ENCODE measurements around the gene SNED1.
A peak's percentile ranks its signal among the peaks of the same experiment; 100 is the strongest.

Gene SNED1

DNA sequence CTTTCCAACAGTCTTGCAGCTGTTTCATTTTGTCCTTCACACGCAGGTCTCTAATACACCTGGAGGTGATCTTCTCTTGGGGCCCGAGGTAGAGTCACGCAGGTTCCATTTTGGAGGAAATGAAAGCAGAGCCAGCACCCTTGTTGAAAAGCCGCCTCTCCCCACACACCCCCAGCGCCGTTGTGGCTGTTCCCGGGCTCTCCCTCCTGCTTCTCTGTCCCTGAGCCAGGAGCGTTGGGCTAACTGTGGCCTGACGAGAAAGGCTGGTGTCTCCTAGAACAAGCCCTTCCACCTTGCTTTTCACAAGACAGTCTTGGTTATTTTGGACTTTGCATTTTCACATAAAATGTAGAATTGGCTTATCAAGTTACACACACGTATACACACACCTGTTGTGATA is 16.3 kb downstream of the SNED1 start:
- H2AFZ ChIP-seq (ENCODE audit: low read length) = no peak overlapping the region
- H3K18ac ChIP-seq (ENCODE audit: low read length) = no peak overlapping the region
- no peaks in the 10 kb centered on the region for H3K27me3 ChIP-seq (ENCODE audit: control insufficient read depth in 3 of 3, insufficient read depth in 3 of 3, low read depth in 1 of 3, low read length in 3 of 3)
- H2BK15ac ChIP-seq (ENCODE audit: low read length) = no peak overlapping the region
- no peak overlapping the region for H3K9ac ChIP-seq (ENCODE audit: low read depth, low read length, poor library complexity)
- no CpG with 5 or more reads among the region's 10 CpGs for WGBS, 2 donors (ENCODE audit: extremely low coverage in 2 of 2, insufficient read length in 2 of 2, insufficient replicate concordance in 1 of 2)
- H3K36me3 ChIP-seq (replicated peaks in 1 of 2; ENCODE audit: control insufficient read depth in 2 of 2, insufficient read depth in 2 of 2, low read length in 2 of 2) = no peaks in the 10 kb centered on the region
- H2AK5ac ChIP-seq (ENCODE audit: low read depth, low read length) = no peak overlapping the region
- H3K4ac ChIP-seq (ENCODE audit: low read length) = no peak overlapping the region
- peaks cover 0 to 2% of the 10 kb centered on the region in 2 donors for H3K9me3 ChIP-seq (replicated peaks in 1 of 2; ENCODE audit: control insufficient read depth in 2 of 2, insufficient read depth in 1 of 2, low read depth in 1 of 2, low read length in 2 of 2)
- H4K8ac ChIP-seq (ENCODE audit: low read depth, low read length) = peak overlapping the region; percentile 6
- peaks cover 6 to 14% of the 10 kb centered on the region in 2 donors for H3K4me1 ChIP-seq (ENCODE audit: control insufficient read depth in 2 of 2, insufficient read depth in 1 of 2, low read depth in 1 of 2, low read length in 2 of 2)
- no peak overlapping the region for H3K23ac ChIP-seq (ENCODE audit: low read depth, low read length, poor library complexity)
- no peak overlapping the region for H2BK12ac ChIP-seq (ENCODE audit: low read length)
- no peak overlapping the region for H2BK5ac ChIP-seq (ENCODE audit: low read length)
- peaks cover 2% of the 10 kb centered on the region for H3K79me1 ChIP-seq (ENCODE audit: low read depth, low read length)
- no peak overlapping the region for H3K4me3 ChIP-seq (ENCODE audit: low read length in 2 of 2)
- H2BK120ac ChIP-seq (ENCODE audit: low read depth, low read length) = no peak overlapping the region
- no peak for DNase-seq (ENCODE audit: low spot score)
- H4K91ac ChIP-seq (ENCODE audit: low read depth, low read length, poor library complexity) = no peak overlapping the region
- H3K27ac ChIP-seq (replicated peaks; ENCODE audit: low read length) = no peak overlapping the region
- H3K14ac ChIP-seq (ENCODE audit: low read length) = no peak overlapping the region
- H3K4me2 ChIP-seq (ENCODE audit: insufficient read depth, low read length, poor library complexity, severe bottlenecking) = no peak overlapping the region

DNA sequence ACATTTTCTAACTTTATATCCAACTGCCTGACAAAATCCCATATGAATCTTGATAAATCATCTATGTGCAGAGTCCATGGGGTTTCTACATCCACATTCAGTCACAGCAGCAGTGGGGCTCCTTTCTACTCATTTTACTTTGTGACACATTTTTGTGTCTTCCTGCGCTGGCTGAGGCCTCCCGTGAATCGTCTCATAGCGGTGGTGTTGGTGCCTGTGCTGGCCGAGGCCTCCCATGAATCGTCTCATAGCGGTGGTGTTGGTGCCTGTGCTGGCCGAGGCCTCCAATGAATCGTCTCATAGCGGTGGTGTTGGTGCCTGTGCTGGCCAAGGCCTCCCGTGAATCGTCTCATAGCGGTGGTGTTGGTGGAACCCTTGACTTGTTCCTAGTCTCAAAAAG is 17.0 kb downstream of the SNED1 start:
- no peak overlapping the region for H3K9ac ChIP-seq (ENCODE audit: low read depth, low read length, poor library complexity)
- peaks cover 0 to 2% of the 10 kb centered on the region in 2 donors for H3K9me3 ChIP-seq (replicated peaks in 1 of 2; ENCODE audit: control insufficient read depth in 2 of 2, insufficient read depth in 1 of 2, low read depth in 1 of 2, low read length in 2 of 2)

GRCh38 chr2:241017228-241017940 is 19.0 kb downstream of the SNED1 start:
- Histone ChIP-seq H2AFZ (ENCODE audit: low read length) (no peak overlapping the region), H3K79me1 (ENCODE audit: low read depth, low read length) (peaks cover 2% of the 10 kb centered on the region), H4K91ac (ENCODE audit: low read depth, low read length, poor library complexity) (no peak overlapping the region), H3K4me3 (ENCODE audit: low read length in 2 of 2) (no peak overlapping the region), H3K4me1 (ENCODE audit: control insufficient read depth in 2 of 2, insufficient read depth in 1 of 2, low read depth in 1 of 2, low read length in 2 of 2) (peaks cover 0 to 5% of the 10 kb centered on the region in 2 donors), H3K9me3 (replicated peaks in 1 of 2; ENCODE audit: control insufficient read depth in 2 of 2, insufficient read depth in 1 of 2, low read depth in 1 of 2, low read length in 2 of 2) (peaks cover under 1 to 4% of the 10 kb centered on the region in 2 donors), H3K36me3 (replicated peaks in 1 of 2; ENCODE audit: control insufficient read depth in 2 of 2, insufficient read depth in 2 of 2, low read length in 2 of 2) (no peaks in the 10 kb centered on the region), H2BK12ac (ENCODE audit: low read length) (no peak overlapping the region), H2BK15ac (ENCODE audit: low read length) (no peak overlapping the region), H3K14ac (ENCODE audit: low read length) (no peak overlapping the region), H3K9ac (ENCODE audit: low read depth, low read length, poor library complexity) (no peak overlapping the region), H2AK5ac (ENCODE audit: low read depth, low read length) (no peak overlapping the region), H2BK120ac (ENCODE audit: low read depth, low read length) (no peak overlapping the region), H3K23ac (ENCODE audit: low read depth, low read length, poor library complexity) (no peak overlapping the region), H3K27me3 (ENCODE audit: control insufficient read depth in 3 of 3, insufficient read depth in 3 of 3, low read depth in 1 of 3, low read length in 3 of 3) (no peaks in the 10 kb centered on the region), H4K8ac (ENCODE audit: low read depth, low read length) (no peak overlapping the region), H2BK5ac (ENCODE audit: low read length) (no peak overlapping the region), H3K4ac (ENCODE audit: low read length) (no peak overlapping the region), H3K18ac (ENCODE audit: low read length) (no peak overlapping the region), H3K27ac (replicated peaks; ENCODE audit: low read length) (no peak overlapping the region), H3K4me2 (ENCODE audit: insufficient read depth, low read length, poor library complexity, severe bottlenecking) (no peak overlapping the region)
- no CpG with 5 or more reads among the region's 13 CpGs for WGBS, 2 donors (ENCODE audit: extremely low coverage in 2 of 2, insufficient read length in 2 of 2, insufficient replicate concordance in 1 of 2)
- DNase-seq (ENCODE audit: low spot score) = no peak

More for the DNA sequence above, 17.0 kb downstream of the SNED1 start:
- H2BK15ac ChIP-seq (ENCODE audit: low read length) = no peak overlapping the region
- WGBS, 2 donors (ENCODE audit: extremely low coverage in 2 of 2, insufficient read length in 2 of 2, insufficient replicate concordance in 1 of 2) = no CpG with 5 or more reads among the region's 13 CpGs
- H3K4me2 ChIP-seq (ENCODE audit: insufficient read depth, low read length, poor library complexity, severe bottlenecking) = no peak overlapping the region
- H4K8ac ChIP-seq (ENCODE audit: low read depth, low read length) = no peak overlapping the region
- no peak overlapping the region for H3K23ac ChIP-seq (ENCODE audit: low read depth, low read length, poor library complexity)
- no peak overlapping the region for H3K27ac ChIP-seq (replicated peaks; ENCODE audit: low read length)
- H3K4ac ChIP-seq (ENCODE audit: low read length) = no peak overlapping the region
- H3K18ac ChIP-seq (ENCODE audit: low read length) = no peak overlapping the region
- no peak overlapping the region for H2BK12ac ChIP-seq (ENCODE audit: low read length)
- no peak overlapping the region for H2BK5ac ChIP-seq (ENCODE audit: low read length)
- H3K4me3 ChIP-seq (ENCODE audit: low read length in 2 of 2) = no peak overlapping the region
- H3K79me1 ChIP-seq (ENCODE audit: low read depth, low read length) = peaks cover 2% of the 10 kb centered on the region
- no peak overlapping the region for H2BK120ac ChIP-seq (ENCODE audit: low read depth, low read length)
- no peak overlapping the region for H2AFZ ChIP-seq (ENCODE audit: low read length)
- no peak for DNase-seq (ENCODE audit: low spot score)
- no peak overlapping the region for H3K14ac ChIP-seq (ENCODE audit: low read length)
- H3K27me3 ChIP-seq (ENCODE audit: control insufficient read depth in 3 of 3, insufficient read depth in 3 of 3, low read depth in 1 of 3, low read length in 3 of 3) = no peaks in the 10 kb centered on the region
- no peaks in the 10 kb centered on the region for H3K36me3 ChIP-seq (replicated peaks in 1 of 2; ENCODE audit: control insufficient read depth in 2 of 2, insufficient read depth in 2 of 2, low read length in 2 of 2)
- H2AK5ac ChIP-seq (ENCODE audit: low read depth, low read length) = no peak overlapping the region
- H3K4me1 ChIP-seq (ENCODE audit: control insufficient read depth in 2 of 2, insufficient read depth in 1 of 2, low read depth in 1 of 2, low read length in 2 of 2) = peaks cover 0 to 7% of the 10 kb centered on the region in 2 donors
- H4K91ac ChIP-seq (ENCODE audit: low read depth, low read length, poor library complexity) = no peak overlapping the region

- H3K27me3 ChIP-seq (ENCODE audit: control insufficient read depth in 3 of 3, insufficient read depth in 3 of 3, low read depth in 1 of 3, low read length in 3 of 3) = no peaks in the 10 kb centered on the region
- no peak overlapping the region for H3K4ac ChIP-seq (ENCODE audit: low read length)
- H3K4me1 ChIP-seq (ENCODE audit: control insufficient read depth in 2 of 2, insufficient read depth in 1 of 2, low read depth in 1 of 2, low read length in 2 of 2) = peaks cover 0 to 5% of the 10 kb centered on the region in 2 donors
- H2BK12ac ChIP-seq (ENCODE audit: low read length) = no peak overlapping the region
- no CpG with 5 or more reads among the region's 26 CpGs for WGBS, 2 donors (ENCODE audit: extremely low coverage in 2 of 2, insufficient read length in 2 of 2, insufficient replicate concordance in 1 of 2)
- H3K27ac ChIP-seq (replicated peaks; ENCODE audit: low read length) = no peak overlapping the region
- peak overlapping the region; percentile 36 for H3K18ac ChIP-seq (ENCODE audit: low read length)
- no peak overlapping the region for H3K4me2 ChIP-seq (ENCODE audit: insufficient read depth, low read length, poor library complexity, severe bottlenecking)
- H3K79me1 ChIP-seq (ENCODE audit: low read depth, low read length) = peaks cover 2% of the 10 kb centered on the region
- H3K23ac ChIP-seq (ENCODE audit: low read depth, low read length, poor library complexity) = no peak overlapping the region
- H3K14ac ChIP-seq (ENCODE audit: low read length) = peak overlapping the region; percentile 17
- no peak overlapping the region for H4K8ac ChIP-seq (ENCODE audit: low read depth, low read length)
- no peak for DNase-seq (ENCODE audit: low spot score)
- H3K36me3 ChIP-seq (replicated peaks in 1 of 2; ENCODE audit: control insufficient read depth in 2 of 2, insufficient read depth in 2 of 2, low read length in 2 of 2) = no peaks in the 10 kb centered on the region
- peak overlapping the region; percentile 68 for H3K9ac ChIP-seq (ENCODE audit: low read depth, low read length, poor library complexity)
- H4K91ac ChIP-seq (ENCODE audit: low read depth, low read length, poor library complexity) = no peak overlapping the region
- H2BK15ac ChIP-seq (ENCODE audit: low read length) = no peak overlapping the region
- no peak overlapping the region for H2BK5ac ChIP-seq (ENCODE audit: low read length)
- no peak overlapping the region for H2AFZ ChIP-seq (ENCODE audit: low read length)
- peak overlapping the region in 1 of 2 donors; percentile 53 for H3K4me3 ChIP-seq (ENCODE audit: low read length in 2 of 2)
- no peak overlapping the region for H2BK120ac ChIP-seq (ENCODE audit: low read depth, low read length)
- peaks cover 2 to 5% of the 10 kb centered on the region in 2 donors for H3K9me3 ChIP-seq (replicated peaks in 1 of 2; ENCODE audit: control insufficient read depth in 2 of 2, insufficient read depth in 1 of 2, low read depth in 1 of 2, low read length in 2 of 2)
- peak overlapping the region; percentile 34 for H2AK5ac ChIP-seq (ENCODE audit: low read depth, low read length)
These were observed 19.9 kb downstream of the SNED1 start for GRCh38 chr2:241018051-241018891.
